ENCODE measurements around the gene PDCD6IP. TPM values are rescaled to one million over a fixed set of nuclear protein-coding genes. Genes with fewer than 3 reads are reported as not detected.

PDCD6IP gene
- total and polyA plus RNA-seq, 2 experiments from 2014 or later = 197 to 214 TPM

- H3K9me2 ChIP-seq (ENCODE audit: insufficient read depth) = no peaks in the 10 kb centered on the region
- H3K4me1 ChIP-seq (ENCODE audit: insufficient read depth) = no peaks in the 10 kb centered on the region
- in situ Hi-C loops (cut with MboI) = no loop called here
- no peak overlapping the region for H3K4me3 ChIP-seq
- H3K4me2 ChIP-seq (ENCODE audit: unreplicated experiment) = no peak overlapping the region
- no peaks in the 10 kb centered on the region for H3K36me3 ChIP-seq (ENCODE audit: low read depth)
- peaks cover 7% of the 10 kb centered on the region; the same call in 1 of the 2 replicates for H3K27me3 ChIP-seq (replicated peaks; ENCODE audit: insufficient read depth)
- no peaks in the 10 kb centered on the region for H3K9me3 ChIP-seq (ENCODE audit: low read depth)
- WGBS, 2 experiments (ENCODE audit: low coverage in 1 of 2, low lambda C conversion rate in 2 of 2, missing lambda C conversion rate in 2 of 2) = 43 to 53% methylated on average over 3 of the region's 3 CpGs
- no peaks in the 10 kb centered on the region for H3F3A ChIP-seq (ENCODE audit: insufficient read depth)
- H3K9ac ChIP-seq = no peak overlapping the region
- DNase-seq = no peak
- peak overlapping the region; percentile 29; the same call in 1 of the 2 replicates for H2AFZ ChIP-seq
- TF ChIP-seq EZH2 (IDR thresholded peaks at IDR 0.05; ENCODE audit: insufficient read depth, poor library complexity, severe bottlenecking) (no peak), EZH2phosphoT487 (IDR thresholded peaks at IDR 0.05; ENCODE audit: insufficient read depth, low read depth) (no peak)
- H4K20me1 ChIP-seq (ENCODE audit: insufficient read depth) = no peaks in the 10 kb centered on the region
- no peak overlapping the region for H3K27ac ChIP-seq
- no peaks in the 10 kb centered on the region for H3K79me2 ChIP-seq (ENCODE audit: insufficient read depth)
Observed at GRCh38 chr3:33889394-33890039, 91.1 kb downstream of the PDCD6IP start.

DNA sequence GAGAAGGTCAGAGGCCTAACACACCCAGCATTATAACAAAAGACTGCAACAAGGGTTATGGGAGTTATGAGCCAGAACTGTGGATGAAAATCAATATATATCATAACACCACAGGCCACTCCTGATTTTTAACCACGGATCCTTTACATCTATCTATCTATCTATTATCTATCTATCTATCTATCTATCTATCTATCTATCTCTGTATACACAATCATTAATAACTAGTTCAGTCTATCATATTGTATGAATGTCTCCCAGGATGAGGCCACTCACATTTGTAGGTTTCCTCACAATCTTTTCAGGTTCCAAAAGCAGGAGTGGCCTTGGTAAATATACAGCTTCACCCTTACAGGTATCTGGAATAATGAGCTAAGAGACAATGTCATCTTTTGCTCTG lies 94.2 kb downstream of the PDCD6IP start:
- TF ChIP-seq EZH2phosphoT487 (IDR thresholded peaks at IDR 0.05; ENCODE audit: insufficient read depth, low read depth) (no peak), EZH2 (IDR thresholded peaks at IDR 0.05; ENCODE audit: insufficient read depth, poor library complexity, severe bottlenecking) (no peak)
- no peak for DNase-seq
- Histone ChIP-seq H3K4me1 (ENCODE audit: insufficient read depth) (0 out of 2 replicates have a peak, but pooled peaks cover 4% of the 10 kb centered on the region), H3F3A (ENCODE audit: insufficient read depth) (no peaks in the 10 kb centered on the region), H3K4me3 (no peak overlapping the region), H3K79me2 (ENCODE audit: insufficient read depth) (no peaks in the 10 kb centered on the region), H3K27ac (no peak overlapping the region), H4K20me1 (ENCODE audit: insufficient read depth) (no peaks in the 10 kb centered on the region), H3K9me2 (ENCODE audit: insufficient read depth) (no peaks in the 10 kb centered on the region), H3K9ac (no peak overlapping the region), H3K36me3 (ENCODE audit: low read depth) (no peaks in the 10 kb centered on the region), H3K4me2 (ENCODE audit: unreplicated experiment) (no peak overlapping the region), H2AFZ (no peak overlapping the region), H3K27me3 (replicated peaks; ENCODE audit: insufficient read depth) (peaks cover 7% of the 10 kb centered on the region; the same call in 1 of the 2 replicates), H3K9me3 (ENCODE audit: low read depth) (no peaks in the 10 kb centered on the region)
- 15 to 21% methylated on average over 1 of the region's 1 CpG for WGBS, 2 experiments (ENCODE audit: low coverage in 1 of 2, low lambda C conversion rate in 2 of 2, missing lambda C conversion rate in 2 of 2)
- in situ Hi-C loops (cut with MboI) = no loop called here

DNA sequence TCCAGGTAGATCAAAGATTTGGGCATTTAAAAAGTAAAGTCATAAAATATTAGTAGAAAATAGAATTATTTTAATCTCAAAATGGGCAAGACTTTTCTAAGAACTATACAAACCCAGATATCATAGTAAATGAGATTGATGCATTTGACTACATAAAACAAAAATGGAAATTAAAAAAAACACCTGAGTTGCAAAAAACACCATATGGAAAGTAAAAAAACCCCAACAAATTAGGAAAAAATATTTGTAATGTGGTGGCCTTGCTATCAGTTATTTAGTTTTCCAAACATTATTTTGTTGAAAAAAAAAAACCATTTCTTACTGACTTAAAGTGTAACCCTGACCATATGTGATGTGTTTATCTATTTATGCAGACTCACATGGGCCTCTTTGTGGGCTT lies 97.2 kb downstream of the PDCD6IP start:
- Histone ChIP-seq H3F3A (ENCODE audit: insufficient read depth) (no peaks in the 10 kb centered on the region), H2AFZ (no peak overlapping the region), H4K20me1 (ENCODE audit: insufficient read depth) (no peaks in the 10 kb centered on the region), H3K79me2 (ENCODE audit: insufficient read depth) (no peaks in the 10 kb centered on the region), H3K9ac (no peak overlapping the region), H3K4me1 (ENCODE audit: insufficient read depth) (0 out of 2 replicates have a peak, but pooled peaks cover 4% of the 10 kb centered on the region), H3K27me3 (replicated peaks; ENCODE audit: insufficient read depth) (peaks cover 7% of the 10 kb centered on the region; the same call in 1 of the 2 replicates), H3K27ac (no peak overlapping the region), H3K4me3 (no peak overlapping the region), H3K9me2 (ENCODE audit: insufficient read depth) (no peaks in the 10 kb centered on the region), H3K4me2 (ENCODE audit: unreplicated experiment) (no peak overlapping the region), H3K9me3 (ENCODE audit: low read depth) (no peaks in the 10 kb centered on the region), H3K36me3 (ENCODE audit: low read depth) (no peaks in the 10 kb centered on the region)
- no peak for DNase-seq
- no peak for TF ChIP-seq EZH2 (IDR thresholded peaks at IDR 0.05; ENCODE audit: insufficient read depth, poor library complexity, severe bottlenecking)
- no peak for TF ChIP-seq EZH2phosphoT487 (IDR thresholded peaks at IDR 0.05; ENCODE audit: insufficient read depth, low read depth)
- in situ Hi-C loops (cut with MboI) = no loop called here

- H3K79me2 ChIP-seq (ENCODE audit: insufficient read depth) = no peaks in the 10 kb centered on the region
- WGBS, 2 experiments (ENCODE audit: low coverage in 1 of 2, low lambda C conversion rate in 2 of 2, missing lambda C conversion rate in 2 of 2) = 14 to 27% methylated on average over 1 of the region's 1 CpG
- H3K9me3 ChIP-seq (ENCODE audit: low read depth) = no peaks in the 10 kb centered on the region
- H3K9me2 ChIP-seq (ENCODE audit: insufficient read depth) = no peaks in the 10 kb centered on the region
- H3K4me2 ChIP-seq (ENCODE audit: unreplicated experiment) = no peak overlapping the region
- H2AFZ ChIP-seq = no peak overlapping the region
- DNase-seq = no peak
- in situ Hi-C loops (cut with MboI) = no loop called here
- H3K27ac ChIP-seq = no peak overlapping the region
- H3K9ac ChIP-seq = no peak overlapping the region
- 0 out of 2 replicates have a peak, but pooled peaks cover 4% of the 10 kb centered on the region for H3K4me1 ChIP-seq (ENCODE audit: insufficient read depth)
- no peaks in the 10 kb centered on the region for H3K36me3 ChIP-seq (ENCODE audit: low read depth)
- no peaks in the 10 kb centered on the region for H3F3A ChIP-seq (ENCODE audit: insufficient read depth)
- no peak overlapping the region for H3K4me3 ChIP-seq
- H4K20me1 ChIP-seq (ENCODE audit: insufficient read depth) = no peaks in the 10 kb centered on the region
- peaks cover 7% of the 10 kb centered on the region; the same call in 1 of the 2 replicates for H3K27me3 ChIP-seq (replicated peaks; ENCODE audit: insufficient read depth)
- TF ChIP-seq EZH2 (IDR thresholded peaks at IDR 0.05; ENCODE audit: insufficient read depth, poor library complexity, severe bottlenecking) = no peak
Observed at GRCh38 chr3:33897306-33897705, 98.9 kb downstream of the PDCD6IP start.

All from GM23248 (cell line).